PFSK-1 (cell line): ENCODE results near the gene COG3.

Experiments used
- FOXP2 ChIP-seq: optimal IDR thresholded peaks from 2 replicates; pipeline ENCODE3; 2011; ENCODE audit warnings: borderline replicate concordance, control low read depth, inconsistent platforms; ENCODE audit not compliant: insufficient read depth; ENCODE audit errors: extremely low read length, extremely low read depth
- POLR2AphosphoS5 ChIP-seq: IDR thresholded peaks from 2 replicates; pipeline ENCODE4 v1.6.1; 2012; ENCODE audit warnings: low read depth, mild to moderate bottlenecking, control low read depth, low read length, moderate library complexity
- SIN3A ChIP-seq: IDR thresholded peaks from 2 replicates; pipeline ENCODE4 v1.6.1; 2012; ENCODE audit warnings: mild to moderate bottlenecking, low read length, moderate library complexity, borderline replicate concordance; ENCODE audit not compliant: insufficient read depth
- TAF1 ChIP-seq: IDR thresholded peaks from 2 replicates; pipeline ENCODE4 v1.6.1; 2012; ENCODE audit warnings: low read length, control low read depth, borderline replicate concordance; ENCODE audit not compliant: insufficient read depth
- TF ChIP-seq, protein P1 (sequence below), 2 experiments: IDR thresholded peaks; 2 replicates each; pipeline versions ENCODE4 v1.6.1 to v1.8.0; 2011 to 2012; ENCODE audit warnings: low read depth in 2 of 2, low read length in 2 of 2, control low read depth in 1 of 2, inconsistent platforms in 1 of 2, mild to moderate bottlenecking in 1 of 2, moderate library complexity in 1 of 2; ENCODE audit not compliant: insufficient read depth in 1 of 2

COG3 gene

DNA sequence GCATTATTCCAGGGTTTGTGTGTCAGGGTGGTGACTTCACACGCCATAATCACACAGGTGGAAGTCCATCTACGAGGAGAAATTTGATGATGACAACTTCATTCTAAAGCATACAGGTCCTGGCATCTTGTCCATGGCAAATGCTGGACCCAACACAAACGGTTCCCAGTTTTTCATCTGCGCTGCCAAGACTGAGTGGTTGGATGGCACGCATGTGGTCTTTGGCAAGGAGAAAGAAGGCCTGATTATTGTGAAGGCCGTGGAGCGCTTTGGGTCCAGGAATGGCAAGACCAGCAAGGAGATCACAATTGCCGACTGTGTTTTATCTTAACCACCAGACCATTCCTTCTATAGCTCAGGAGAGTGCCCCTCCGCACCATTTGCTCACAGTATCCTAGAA is 28.4 kb upstream of the COG3 start:
- TF ChIP-seq, protein P1, sequence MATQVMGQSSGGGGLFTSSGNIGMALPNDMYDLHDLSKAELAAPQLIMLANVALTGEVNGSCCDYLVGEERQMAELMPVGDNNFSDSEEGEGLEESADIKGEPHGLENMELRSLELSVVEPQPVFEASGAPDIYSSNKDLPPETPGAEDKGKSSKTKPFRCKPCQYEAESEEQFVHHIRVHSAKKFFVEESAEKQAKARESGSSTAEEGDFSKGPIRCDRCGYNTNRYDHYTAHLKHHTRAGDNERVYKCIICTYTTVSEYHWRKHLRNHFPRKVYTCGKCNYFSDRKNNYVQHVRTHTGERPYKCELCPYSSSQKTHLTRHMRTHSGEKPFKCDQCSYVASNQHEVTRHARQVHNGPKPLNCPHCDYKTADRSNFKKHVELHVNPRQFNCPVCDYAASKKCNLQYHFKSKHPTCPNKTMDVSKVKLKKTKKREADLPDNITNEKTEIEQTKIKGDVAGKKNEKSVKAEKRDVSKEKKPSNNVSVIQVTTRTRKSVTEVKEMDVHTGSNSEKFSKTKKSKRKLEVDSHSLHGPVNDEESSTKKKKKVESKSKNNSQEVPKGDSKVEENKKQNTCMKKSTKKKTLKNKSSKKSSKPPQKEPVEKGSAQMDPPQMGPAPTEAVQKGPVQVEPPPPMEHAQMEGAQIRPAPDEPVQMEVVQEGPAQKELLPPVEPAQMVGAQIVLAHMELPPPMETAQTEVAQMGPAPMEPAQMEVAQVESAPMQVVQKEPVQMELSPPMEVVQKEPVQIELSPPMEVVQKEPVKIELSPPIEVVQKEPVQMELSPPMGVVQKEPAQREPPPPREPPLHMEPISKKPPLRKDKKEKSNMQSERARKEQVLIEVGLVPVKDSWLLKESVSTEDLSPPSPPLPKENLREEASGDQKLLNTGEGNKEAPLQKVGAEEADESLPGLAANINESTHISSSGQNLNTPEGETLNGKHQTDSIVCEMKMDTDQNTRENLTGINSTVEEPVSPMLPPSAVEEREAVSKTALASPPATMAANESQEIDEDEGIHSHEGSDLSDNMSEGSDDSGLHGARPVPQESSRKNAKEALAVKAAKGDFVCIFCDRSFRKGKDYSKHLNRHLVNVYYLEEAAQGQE (IDR thresholded peaks at IDR 0.05; ENCODE audit: insufficient read depth in 1 of 2, low read depth in 2 of 2, low read length in 2 of 2) = no peak
- TF ChIP-seq FOXP2 = no peak
- no peak for TF ChIP-seq POLR2AphosphoS5
- no peak for TF ChIP-seq TAF1

DNA sequence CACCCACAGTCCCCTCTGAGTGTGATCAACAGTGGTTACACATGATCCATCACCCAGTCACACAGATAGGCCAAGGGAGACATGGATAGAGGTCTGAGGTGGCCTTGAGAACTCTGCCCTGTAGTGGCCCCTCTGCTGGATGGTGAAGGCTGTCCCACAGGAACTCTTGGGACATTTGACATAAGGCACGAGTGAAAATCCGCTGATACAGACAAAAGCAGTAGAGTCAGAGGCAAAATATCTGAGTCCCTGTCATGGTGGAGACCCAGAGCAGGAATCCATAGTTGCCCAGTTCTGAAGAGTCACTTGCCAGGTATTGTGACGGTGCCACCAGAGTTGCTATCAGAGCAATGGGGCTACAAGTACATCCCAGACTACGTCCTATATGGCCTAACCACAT is 27.8 kb upstream of the COG3 start:
- TF ChIP-seq, protein P1 (IDR thresholded peaks at IDR 0.05; ENCODE audit: insufficient read depth in 1 of 2, low read depth in 2 of 2, low read length in 2 of 2) = no peak
- TF ChIP-seq FOXP2 (no peak), POLR2AphosphoS5 (no peak), TAF1 (no peak), SIN3A (no peak)

GRCh38 chr13:45437947-45438346 is 26.8 kb upstream of the COG3 start:
- TF ChIP-seq, protein P1 (IDR thresholded peaks at IDR 0.05; ENCODE audit: insufficient read depth in 1 of 2, low read depth in 2 of 2, low read length in 2 of 2) = no peak
- TF ChIP-seq POLR2AphosphoS5 (no peak), FOXP2 (no peak), SIN3A (no peak), TAF1 (no peak)

GRCh38 chr13:45439008-45439407 is 25.7 kb upstream of the COG3 start:
- TF ChIP-seq POLR2AphosphoS5 = no peak

DNA sequence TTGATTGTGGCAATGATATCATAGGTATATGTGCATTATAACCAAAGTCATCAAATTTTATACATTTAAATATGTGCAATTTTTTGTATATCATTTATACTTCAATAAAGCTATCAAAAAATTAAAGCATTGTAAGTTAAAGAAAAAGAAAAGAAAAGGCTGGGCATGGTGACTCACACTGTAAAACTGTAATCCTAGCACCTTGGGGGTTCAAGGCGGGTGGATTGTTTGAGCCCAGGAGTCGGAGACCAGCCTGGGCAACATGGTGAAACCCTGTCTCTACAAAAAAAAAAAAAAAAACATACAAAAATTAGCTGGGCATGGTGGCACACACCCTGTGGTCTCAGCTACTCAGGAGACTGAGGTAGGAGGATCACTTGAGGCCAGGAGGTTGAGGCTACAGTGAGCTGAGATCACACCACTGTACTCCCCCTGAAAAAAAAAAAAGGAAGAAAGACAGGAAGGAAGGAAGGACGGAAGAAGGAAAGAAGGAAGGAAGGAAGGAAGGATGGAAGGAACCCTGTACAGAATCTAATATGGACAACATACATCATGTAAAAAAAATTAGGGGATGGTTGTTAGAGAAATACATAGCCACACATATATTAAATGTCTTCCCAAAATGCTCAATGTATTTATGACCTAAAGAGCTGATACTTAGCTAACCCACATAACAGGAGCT is 24.8 kb upstream of the COG3 start:
- TF ChIP-seq TAF1 = no peak
- TF ChIP-seq POLR2AphosphoS5 = no peak
- no peak for TF ChIP-seq SIN3A

- TF ChIP-seq, protein P1 (IDR thresholded peaks at IDR 0.05; ENCODE audit: insufficient read depth in 1 of 2, low read depth in 2 of 2, low read length in 2 of 2) = no peak
- TF ChIP-seq SIN3A = no peak
- no peak for TF ChIP-seq FOXP2
- no peak for TF ChIP-seq TAF1
- TF ChIP-seq POLR2AphosphoS5 = no peak
These were observed 23.1 kb upstream of the COG3 start for GRCh38 chr13:45441633-45442032.
